Panc1 (cell line): Measurements from ENCODE around the gene TAF5.
A peak's percentile ranks its signal among the peaks of the same experiment; 100 is the strongest.

Source experiments
- CTCF ChIP-seq: fragments of 450-650 bp; IDR thresholded peaks from 2 replicates; pipeline ENCODE4 v1.5.1; 2017; ENCODE audit warnings: mild to moderate bottlenecking
- POLR2AphosphoS5 ChIP-seq: IDR thresholded peaks from 2 replicates; pipeline ENCODE4 v1.6.1; 2012; ENCODE audit warnings: mild to moderate bottlenecking, low read depth, low read length, moderate library complexity

- TF ChIP-seq CTCF (no peak), POLR2AphosphoS5 (peak; percentile 97)
These were observed 28.5 kb downstream of the TAF5 start, which contains the start of the genes ATP5MK and PDCD11 for GRCh38 chr10:103396067-103396788.
